ENCODE data around the gene IL1RAPL2. TPM values are rescaled to one million over a fixed set of nuclear protein-coding genes. Genes with fewer than 3 reads are reported as not detected.

The IL1RAPL2 gene
- total and polyA plus RNA-seq, 5 donors from 2014 or later, result not detected

DNA sequence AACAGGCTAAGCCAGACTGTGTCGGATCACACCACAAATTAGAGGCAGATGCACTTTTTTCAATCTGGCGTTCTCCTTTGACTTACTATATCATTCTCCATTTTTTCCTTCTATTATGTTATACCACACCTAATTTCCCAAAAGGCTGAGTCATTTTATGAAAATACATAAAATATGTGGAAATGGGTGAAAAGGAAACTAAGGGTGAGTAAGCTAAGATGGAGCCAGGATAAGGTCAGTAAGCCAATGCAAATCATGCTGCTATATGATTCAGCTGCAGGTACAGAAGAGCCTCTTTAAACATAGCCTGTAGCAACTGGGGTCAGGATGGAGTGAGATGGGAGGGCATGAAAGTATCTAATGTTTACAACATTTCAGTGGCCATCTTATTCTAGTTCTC is 748.5 kb downstream of the IL1RAPL2 start:
- Histone ChIP-seq H3K4me3 (ENCODE audit: low read depth, low read length) (no peak overlapping the region), H3K4me1 (ENCODE audit: control insufficient read depth, insufficient read depth, low read length, poor library complexity, severe bottlenecking) (no peaks in the 10 kb centered on the region), H3K9me3 (ENCODE audit: control insufficient read depth in 2 of 2, low read length in 2 of 2) (no peaks in the 10 kb centered on the region), H3K27ac (ENCODE audit: insufficient read depth, low read length, poor library complexity, severe bottlenecking) (no peak overlapping the region), H3K27me3 (ENCODE audit: control insufficient read depth, insufficient read depth, low read length) (no peaks in the 10 kb centered on the region), H3K36me3 (ENCODE audit: control insufficient read depth, insufficient read depth, low read length) (no peaks in the 10 kb centered on the region)
- peaks cover 0 to 1% (median 0%) of the 10 kb centered on the region in 7 donors for H3K9me3 Mint-ChIP-seq
- H3K4me3 Mint-ChIP-seq, result no peak overlapping the region
- no peaks in the 10 kb centered on the region for H3K4me1 Mint-ChIP-seq
- H3K36me3 Mint-ChIP-seq, result no peaks in the 10 kb centered on the region
- DNase-seq, result no peak
- H3K27ac Mint-ChIP-seq, result no peak overlapping the region
- H3K27me3 Mint-ChIP-seq, result no peaks in the 10 kb centered on the region
- ATAC-seq (ENCODE audit: low read depth in 2 of 2), result no peak

DNA sequence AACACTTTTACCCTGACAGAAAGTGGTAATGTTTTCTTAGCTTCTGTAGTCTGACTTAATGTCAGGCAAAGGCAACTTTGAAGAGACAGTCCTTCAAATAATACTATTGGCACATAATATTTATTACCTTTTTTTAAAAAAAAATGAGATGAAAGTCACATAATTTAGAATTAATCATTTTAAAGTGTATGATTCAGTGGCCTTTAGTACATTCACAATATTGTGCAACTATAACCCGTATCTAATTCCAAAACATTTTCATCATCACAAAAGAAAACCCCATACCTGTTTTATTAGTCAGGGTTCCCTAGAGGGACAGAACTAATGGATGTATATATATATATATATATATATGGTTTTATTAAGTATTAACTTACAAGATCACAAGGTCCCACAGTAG is 749.2 kb downstream of the IL1RAPL2 start:
- no peaks in the 10 kb centered on the region for H3K36me3 Mint-ChIP-seq
- H3K27ac Mint-ChIP-seq, result no peak overlapping the region
- no peaks in the 10 kb centered on the region for H3K4me1 Mint-ChIP-seq
- Histone ChIP-seq H3K27ac (ENCODE audit: insufficient read depth, low read length, poor library complexity, severe bottlenecking) (no peak overlapping the region), H3K27me3 (ENCODE audit: control insufficient read depth, insufficient read depth, low read length) (no peaks in the 10 kb centered on the region), H3K4me1 (ENCODE audit: control insufficient read depth, insufficient read depth, low read length, poor library complexity, severe bottlenecking) (no peaks in the 10 kb centered on the region), H3K4me3 (ENCODE audit: low read depth, low read length) (no peak overlapping the region), H3K36me3 (ENCODE audit: control insufficient read depth, insufficient read depth, low read length) (no peaks in the 10 kb centered on the region), H3K9me3 (ENCODE audit: control insufficient read depth in 2 of 2, low read length in 2 of 2) (no peaks in the 10 kb centered on the region)
- no peak overlapping the region for H3K4me3 Mint-ChIP-seq
- H3K27me3 Mint-ChIP-seq, result no peaks in the 10 kb centered on the region
- ATAC-seq (ENCODE audit: low read depth in 2 of 2) (no peak), DNase-seq (no peak)
- peaks cover 0 to 1% (median 0%) of the 10 kb centered on the region in 7 donors for H3K9me3 Mint-ChIP-seq

DNA sequence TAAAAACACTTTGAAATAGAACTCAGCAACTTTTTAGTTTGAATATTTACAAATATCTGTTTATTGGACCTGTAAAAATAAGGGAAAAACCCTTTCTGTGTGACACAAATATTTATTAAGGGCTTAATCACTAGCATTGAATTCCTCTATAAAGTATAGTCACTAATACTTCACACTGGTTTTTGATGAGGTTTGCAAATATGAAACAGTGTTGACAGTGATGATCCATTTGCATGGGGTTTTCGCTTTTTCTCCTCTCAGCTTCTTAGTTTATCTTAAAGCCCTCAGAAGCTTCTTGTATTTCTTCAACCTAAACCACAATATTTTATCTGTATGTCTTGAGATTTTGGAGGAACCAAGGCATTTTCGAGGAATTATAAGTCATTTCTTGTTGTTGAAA is 751.1 kb downstream of the IL1RAPL2 start:
- H3K27me3 Mint-ChIP-seq, result no peaks in the 10 kb centered on the region
- ATAC-seq (ENCODE audit: low read depth in 2 of 2) (no peak), DNase-seq (no peak)
- no peak overlapping the region for H3K4me3 Mint-ChIP-seq
- H3K27ac Mint-ChIP-seq, result no peak overlapping the region
- peaks cover 0 to 2% (median 0%) of the 10 kb centered on the region in 7 donors for H3K9me3 Mint-ChIP-seq
- no peaks in the 10 kb centered on the region for H3K4me1 Mint-ChIP-seq
- Histone ChIP-seq H3K4me3 (ENCODE audit: low read depth, low read length) (no peak overlapping the region), H3K27ac (ENCODE audit: insufficient read depth, low read length, poor library complexity, severe bottlenecking) (no peak overlapping the region), H3K36me3 (ENCODE audit: control insufficient read depth, insufficient read depth, low read length) (no peaks in the 10 kb centered on the region), H3K4me1 (ENCODE audit: control insufficient read depth, insufficient read depth, low read length, poor library complexity, severe bottlenecking) (no peaks in the 10 kb centered on the region), H3K9me3 (ENCODE audit: control insufficient read depth in 2 of 2, low read length in 2 of 2) (no peaks in the 10 kb centered on the region), H3K27me3 (ENCODE audit: control insufficient read depth, insufficient read depth, low read length) (no peaks in the 10 kb centered on the region)
- H3K36me3 Mint-ChIP-seq, result no peaks in the 10 kb centered on the region

DNA sequence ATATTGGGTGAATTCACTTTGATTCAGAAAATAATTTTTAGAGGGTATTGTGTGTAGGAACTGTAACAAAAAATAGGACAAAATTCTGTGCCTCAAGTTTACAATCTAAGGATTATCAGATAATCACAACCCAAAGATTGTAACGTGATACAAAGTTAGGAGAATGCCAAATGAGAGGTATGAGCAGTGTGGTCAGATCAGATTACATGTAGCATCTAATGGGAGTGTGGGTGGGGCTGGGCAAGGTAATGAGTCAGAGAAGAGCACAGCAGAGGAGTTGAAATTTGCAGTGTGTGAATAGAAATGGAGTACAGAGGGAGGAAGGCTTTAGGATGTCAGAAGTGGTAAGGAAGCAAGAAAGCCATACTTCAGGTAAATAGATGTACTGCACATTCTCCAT is 757.9 kb downstream of the IL1RAPL2 start:
- Mint-ChIP-seq H3K9me3 (peaks cover 0 to 2% (median 1%) of the 10 kb centered on the region in 7 donors), H3K4me1 (no peaks in the 10 kb centered on the region), H3K27me3 (no peaks in the 10 kb centered on the region), H3K4me3 (no peak overlapping the region), H3K36me3 (no peaks in the 10 kb centered on the region), H3K27ac (no peak overlapping the region)
- no peaks in the 10 kb centered on the region for H3K36me3 ChIP-seq (ENCODE audit: control insufficient read depth, insufficient read depth, low read length)
- H3K27ac ChIP-seq (ENCODE audit: insufficient read depth, low read length, poor library complexity, severe bottlenecking), result no peak overlapping the region
- H3K9me3 ChIP-seq (ENCODE audit: control insufficient read depth in 2 of 2, low read length in 2 of 2), result no peaks in the 10 kb centered on the region
- ATAC-seq (ENCODE audit: low read depth in 2 of 2) (no peak), DNase-seq (no peak)
- no peaks in the 10 kb centered on the region for H3K27me3 ChIP-seq (ENCODE audit: control insufficient read depth, insufficient read depth, low read length)
- H3K4me1 ChIP-seq (ENCODE audit: control insufficient read depth, insufficient read depth, low read length, poor library complexity, severe bottlenecking), result no peaks in the 10 kb centered on the region
- H3K4me3 ChIP-seq (ENCODE audit: low read depth, low read length), result no peak overlapping the region

DNA sequence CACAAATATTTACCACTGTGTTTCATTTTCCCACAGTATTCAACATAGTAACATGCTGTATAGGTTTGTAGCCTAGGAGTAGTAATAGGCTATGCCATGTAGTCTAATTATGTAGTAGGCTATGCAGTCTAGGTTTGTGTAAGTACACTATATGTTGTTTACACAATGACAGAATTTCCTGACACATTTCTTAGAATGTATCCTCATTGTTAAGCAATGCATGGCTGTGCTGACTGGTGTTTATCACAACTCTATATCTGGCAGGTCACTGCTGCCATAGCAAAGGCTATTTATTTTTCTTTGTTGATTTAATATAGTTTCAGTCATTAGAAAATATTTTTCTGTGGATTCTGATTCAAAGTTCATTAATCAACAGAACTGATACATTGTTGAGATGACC is 762.8 kb downstream of the IL1RAPL2 start:
- no peaks in the 10 kb centered on the region for H3K36me3 Mint-ChIP-seq
- no peaks in the 10 kb centered on the region for H3K36me3 ChIP-seq (ENCODE audit: control insufficient read depth, insufficient read depth, low read length)
- no peak for ATAC-seq (ENCODE audit: low read depth in 2 of 2)

DNA sequence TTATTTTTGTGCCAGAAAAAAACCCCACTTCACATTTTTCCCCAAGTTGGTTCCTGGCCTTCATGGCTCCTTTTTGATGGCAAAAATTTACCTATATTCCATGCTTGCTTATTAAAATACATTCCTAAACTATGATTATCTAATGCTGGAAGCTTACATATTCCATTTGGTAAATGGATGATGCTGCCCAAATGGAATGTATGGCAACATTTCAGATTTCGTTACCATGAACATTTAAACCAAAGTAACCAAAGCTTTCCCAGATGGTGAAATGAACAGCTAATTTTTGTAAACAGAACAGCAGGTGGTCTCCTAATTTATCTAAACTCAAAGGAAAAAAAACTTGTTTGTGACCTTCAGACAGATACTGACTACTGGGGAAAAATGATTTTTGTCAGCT is 765.2 kb downstream of the IL1RAPL2 start:
- Histone ChIP-seq H3K27me3 (ENCODE audit: control insufficient read depth, insufficient read depth, low read length) (no peaks in the 10 kb centered on the region), H3K36me3 (ENCODE audit: control insufficient read depth, insufficient read depth, low read length) (no peaks in the 10 kb centered on the region), H3K9me3 (ENCODE audit: control insufficient read depth in 2 of 2, low read length in 2 of 2) (no peaks in the 10 kb centered on the region), H3K27ac (ENCODE audit: insufficient read depth, low read length, poor library complexity, severe bottlenecking) (no peak overlapping the region), H3K4me1 (ENCODE audit: control insufficient read depth, insufficient read depth, low read length, poor library complexity, severe bottlenecking) (no peaks in the 10 kb centered on the region), H3K4me3 (ENCODE audit: low read depth, low read length) (no peak overlapping the region)
- no peaks in the 10 kb centered on the region for H3K36me3 Mint-ChIP-seq
- no peak for ATAC-seq (ENCODE audit: low read depth in 2 of 2)
- H3K4me3 Mint-ChIP-seq, result no peak overlapping the region
- H3K9me3 Mint-ChIP-seq, result peaks cover 0 to 3% (median 0%) of the 10 kb centered on the region in 7 donors
- no peaks in the 10 kb centered on the region for H3K27me3 Mint-ChIP-seq
- no peaks in the 10 kb centered on the region for H3K4me1 Mint-ChIP-seq
- H3K27ac Mint-ChIP-seq, result no peak overlapping the region
- no peak for DNase-seq

More for the DNA sequence above, 762.8 kb downstream of the IL1RAPL2 start:
- Histone ChIP-seq H3K4me3 (ENCODE audit: low read depth, low read length) (no peak overlapping the region), H3K4me1 (ENCODE audit: control insufficient read depth, insufficient read depth, low read length, poor library complexity, severe bottlenecking) (no peaks in the 10 kb centered on the region), H3K27ac (ENCODE audit: insufficient read depth, low read length, poor library complexity, severe bottlenecking) (no peak overlapping the region), H3K9me3 (ENCODE audit: control insufficient read depth in 2 of 2, low read length in 2 of 2) (no peaks in the 10 kb centered on the region), H3K27me3 (ENCODE audit: control insufficient read depth, insufficient read depth, low read length) (no peaks in the 10 kb centered on the region)
- DNase-seq, result no peak
- no peak overlapping the region for H3K4me3 Mint-ChIP-seq
- H3K27ac Mint-ChIP-seq, result no peak overlapping the region
- no peaks in the 10 kb centered on the region for H3K27me3 Mint-ChIP-seq
- no peaks in the 10 kb centered on the region for H3K4me1 Mint-ChIP-seq
- H3K9me3 Mint-ChIP-seq, result peaks cover 0 to 4% (median 0%) of the 10 kb centered on the region in 7 donors

DNA sequence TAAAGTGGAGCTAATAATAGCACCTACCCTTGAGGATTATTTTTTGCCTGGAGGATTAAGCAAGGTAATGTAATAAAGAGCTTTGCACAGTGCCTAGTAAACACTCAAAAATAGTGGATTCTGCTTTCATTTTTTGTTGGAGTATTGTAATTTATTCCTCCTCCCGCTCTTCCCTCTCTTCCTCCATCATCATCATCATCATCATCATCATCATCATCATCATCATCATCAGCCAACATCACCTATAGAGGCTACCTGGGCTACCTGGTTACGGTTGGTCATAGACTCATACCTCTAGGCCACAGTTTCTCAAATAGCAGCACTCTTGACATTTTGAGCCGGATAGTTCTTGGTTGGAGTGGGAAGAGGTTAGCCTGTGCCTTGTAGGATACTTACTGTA is 781.4 kb downstream of the IL1RAPL2 start:
- Mint-ChIP-seq H3K4me3 (no peak overlapping the region), H3K27me3 (no peaks in the 10 kb centered on the region), H3K36me3 (no peaks in the 10 kb centered on the region), H3K4me1 (no peaks in the 10 kb centered on the region), H3K27ac (no peak overlapping the region), H3K9me3 (peaks cover 0 to 5% (median 2%) of the 10 kb centered on the region in 7 donors)
- no peaks in the 10 kb centered on the region for H3K4me1 ChIP-seq (ENCODE audit: control insufficient read depth, insufficient read depth, low read length, poor library complexity, severe bottlenecking)
- no peaks in the 10 kb centered on the region for H3K36me3 ChIP-seq (ENCODE audit: control insufficient read depth, insufficient read depth, low read length)
- ATAC-seq (ENCODE audit: low read depth in 2 of 2) (no peak), DNase-seq (no peak)
- H3K9me3 ChIP-seq (ENCODE audit: control insufficient read depth in 2 of 2, low read length in 2 of 2), result peaks cover 0 to 2% of the 10 kb centered on the region in 2 experiments
- H3K27ac ChIP-seq (ENCODE audit: insufficient read depth, low read length, poor library complexity, severe bottlenecking), result no peak overlapping the region
- H3K4me3 ChIP-seq (ENCODE audit: low read depth, low read length), result no peak overlapping the region
- H3K27me3 ChIP-seq (ENCODE audit: control insufficient read depth, insufficient read depth, low read length), result no peaks in the 10 kb centered on the region

DNA sequence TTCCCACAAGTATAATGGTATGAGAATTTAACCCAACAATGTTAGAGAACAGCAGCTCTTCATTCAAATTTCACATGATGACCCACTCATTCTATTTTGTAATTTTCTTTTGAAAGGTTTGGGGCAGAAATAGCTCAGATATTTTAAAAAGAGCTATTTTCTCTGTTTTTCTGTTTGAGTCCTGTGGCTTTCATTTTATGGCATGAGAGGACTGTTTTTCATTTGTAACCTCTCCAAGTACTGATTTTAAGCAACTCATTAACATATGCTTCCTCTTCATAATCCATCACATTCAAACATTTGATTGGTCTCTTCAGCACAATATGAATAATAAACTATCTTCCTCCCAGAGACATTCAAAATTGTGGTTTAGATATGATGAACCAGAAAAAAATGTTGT is 783.5 kb downstream of the IL1RAPL2 start:
- Histone ChIP-seq H3K27ac (ENCODE audit: insufficient read depth, low read length, poor library complexity, severe bottlenecking) (no peak overlapping the region), H3K4me1 (ENCODE audit: control insufficient read depth, insufficient read depth, low read length, poor library complexity, severe bottlenecking) (no peaks in the 10 kb centered on the region), H3K9me3 (ENCODE audit: control insufficient read depth in 2 of 2, low read length in 2 of 2) (peaks cover 0 to 2% of the 10 kb centered on the region in 2 experiments), H3K4me3 (ENCODE audit: low read depth, low read length) (no peak overlapping the region), H3K36me3 (ENCODE audit: control insufficient read depth, insufficient read depth, low read length) (no peaks in the 10 kb centered on the region), H3K27me3 (ENCODE audit: control insufficient read depth, insufficient read depth, low read length) (no peaks in the 10 kb centered on the region)
- Mint-ChIP-seq H3K4me1 (no peaks in the 10 kb centered on the region), H3K27me3 (no peaks in the 10 kb centered on the region), H3K9me3 (peaks cover 0 to 5% (median 2%) of the 10 kb centered on the region in 7 donors), H3K36me3 (no peaks in the 10 kb centered on the region), H3K27ac (no peak overlapping the region), H3K4me3 (no peak overlapping the region)
- ATAC-seq (ENCODE audit: low read depth in 2 of 2) (no peak), DNase-seq (no peak)

All from CD4-positive, CD25-positive, alpha-beta regulatory T cell (primary cell).